ENCODE results near the gene HOXA13. TPM values are rescaled to one million over a fixed set of nuclear protein-coding genes. Genes with fewer than 3 reads are reported as not detected.

The HOXA13 gene
- total RNA-seq, 4 donors from 2014 or later, result not detected

- Histone ChIP-seq H3K27me3 (peaks cover 4 to 37% of the 10 kb centered on the region in 2 donors), H3K4me3 (no peak overlapping the region), H3K36me3 (no peaks in the 10 kb centered on the region), H3K9me3 (no peaks in the 10 kb centered on the region), H3K27ac (peak overlapping the region in 1 of 4 donors; percentile 75), H3K4me1 (peaks cover 5 to 27% (median 10%) of the 10 kb centered on the region in 4 donors)
- TF ChIP-seq POLR2A (IDR thresholded peaks at IDR 0.05), result no peak
- no peak for TF ChIP-seq CTCF (IDR thresholded peaks at IDR 0.05)
- peak in 1 of 3 donors; percentile 37 for DNase-seq
These were observed 19.2 kb downstream of the HOXA13 start for GRCh38 chr7:27180431-27181420.

DNA sequence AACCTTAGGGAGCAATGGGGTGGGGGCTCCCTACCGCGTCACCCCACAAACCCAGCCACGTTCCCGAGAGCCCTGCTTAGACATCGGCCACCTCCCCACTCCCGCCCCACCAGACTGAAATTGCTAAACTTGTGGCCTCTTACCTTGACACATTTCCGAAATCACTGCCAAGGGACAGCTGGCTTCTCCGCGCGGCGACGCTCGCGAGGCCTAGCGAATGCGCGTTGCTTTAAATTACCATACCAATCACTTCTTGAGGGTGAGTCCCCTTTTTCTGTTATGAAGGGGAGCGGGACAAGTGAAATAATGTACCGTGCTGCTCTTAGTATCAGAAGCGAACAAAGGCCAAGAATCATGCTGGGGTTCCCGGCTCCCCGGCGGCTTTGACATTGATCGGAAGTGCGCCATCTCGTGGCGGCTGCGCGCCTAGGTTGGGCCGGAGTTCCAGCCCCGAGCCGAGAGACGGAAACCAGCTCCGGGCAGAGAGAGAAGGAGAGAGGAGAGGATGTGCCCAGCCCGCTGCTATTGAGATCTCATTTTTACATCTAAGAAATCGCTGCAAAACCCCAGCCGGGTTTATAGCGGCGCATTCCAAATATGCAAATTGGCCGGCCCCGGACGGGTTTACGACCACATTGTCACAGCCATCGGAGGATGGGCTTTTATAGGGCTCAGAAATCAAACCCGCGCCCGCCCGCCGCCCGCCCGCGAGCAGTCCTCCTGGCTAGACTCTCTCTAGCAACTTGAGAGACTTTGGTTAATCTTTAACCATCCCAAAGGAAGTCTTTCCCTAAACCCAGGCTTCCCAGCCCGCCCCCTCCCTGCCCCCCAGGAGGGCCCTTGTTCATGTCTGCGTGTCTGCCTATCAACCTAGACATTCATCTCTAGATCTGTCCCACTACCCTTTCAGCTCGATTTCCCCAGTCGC, 20.1 kb downstream of the HOXA13 start:
- TF ChIP-seq CTCF (IDR thresholded peaks at IDR 0.05) (peak; percentile 56 to 91 (median 82)), POLR2A (IDR thresholded peaks at IDR 0.05) (peak in 1 of 2 donors; percentile 11)
- peak in 2 of 3 donors; percentile 87 to 91 for DNase-seq
- H3K27ac ChIP-seq, result peak overlapping the region in 3 of 4 donors; percentile 17 to 75 (median 59)
- peaks cover 4 to 29% of the 10 kb centered on the region in 2 donors for H3K27me3 ChIP-seq
- H3K4me1 ChIP-seq, result peaks cover 5 to 26% (median 8%) of the 10 kb centered on the region in 4 donors
- no peaks in the 10 kb centered on the region for H3K9me3 ChIP-seq
- no peaks in the 10 kb centered on the region for H3K36me3 ChIP-seq
- H3K4me3 ChIP-seq, result peak overlapping the region in 2 of 4 donors; percentile 34 to 38

- TF ChIP-seq POLR2A (IDR thresholded peaks at IDR 0.05), result no peak
- no peak for TF ChIP-seq CTCF (IDR thresholded peaks at IDR 0.05)
These were observed 20.9 kb downstream of the HOXA13 start for GRCh38 chr7:27179030-27179429.

GRCh38 chr7:27178366-27178765, 21.5 kb downstream of the HOXA13 start:
- peak overlapping the region in 2 of 4 donors; percentile 28 to 38 for H3K4me3 ChIP-seq
- H3K27ac ChIP-seq, result no peak overlapping the region

More at GRCh38 chr7:27179030-27179429, 20.9 kb downstream of the HOXA13 start:
- DNase-seq, result peak in 2 of 3 donors; percentile 34 to 46
- Histone ChIP-seq H3K27ac (peak overlapping the region in 3 of 4 donors; percentile 17 to 75 (median 59)), H3K9me3 (no peaks in the 10 kb centered on the region), H3K4me3 (peak overlapping the region in 2 of 4 donors; percentile 34 to 38), H3K27me3 (peaks cover 4 to 28% of the 10 kb centered on the region in 2 donors), H3K36me3 (no peaks in the 10 kb centered on the region), H3K4me1 (peaks cover 3 to 26% (median 6%) of the 10 kb centered on the region in 4 donors)

More at GRCh38 chr7:27178366-27178765, 21.5 kb downstream of the HOXA13 start:
- TF ChIP-seq CTCF (IDR thresholded peaks at IDR 0.05) (no peak), POLR2A (IDR thresholded peaks at IDR 0.05) (no peak)
- Histone ChIP-seq H3K4me1 (peaks cover 0 to 24% (median 6%) of the 10 kb centered on the region in 4 donors), H3K9me3 (no peaks in the 10 kb centered on the region), H3K27me3 (peaks cover 0 to 22% of the 10 kb centered on the region in 2 donors), H3K36me3 (no peaks in the 10 kb centered on the region)
- DNase-seq, result peak in 2 of 3 donors; percentile 19 to 40

Data from Peyer's patch (tissue), 4 donors.